Measurements from ENCODE around the gene CCDC107. TPM values are rescaled to one million over a fixed set of nuclear protein-coding genes. Genes with fewer than 3 reads are reported as not detected.
"Not testable (repeated sequence)": the region's sequence is repeated elsewhere in the genome, so short reads cannot be mapped to it uniquely, and the experiment has no call there.

Gene CCDC107
- total RNA-seq, 2 donors from 2014 or later: 10.6 to 15.3 TPM

GRCh38 chr9:35609820-35610163 is 48.3 kb upstream of the CCDC107 start:
- Mint-ChIP-seq H3K27me3 (ENCODE audit: insufficient read depth) (peaks cover 18% of the 10 kb centered on the region), H3K4me3 (no peak overlapping the region), H3K36me3 (ENCODE audit: low read depth) (peaks cover 18% of the 10 kb centered on the region), H3K9me3 (no peaks in the 10 kb centered on the region), H3K27ac (no peak overlapping the region), H3K4me1 (peaks cover 2% of the 10 kb centered on the region)
- Histone ChIP-seq H3K4me3 (ENCODE audit: low read length) (no peak overlapping the region), H3K36me3 (ENCODE audit: control insufficient read depth, insufficient read depth, low read length) (peaks cover 14% of the 10 kb centered on the region), H3K9ac (ENCODE audit: extremely low read depth, low read length, poor library complexity, severe bottlenecking) (no peak overlapping the region), H3K27me3 (ENCODE audit: control insufficient read depth, insufficient read depth, low read length, poor library complexity, severe bottlenecking) (peaks cover 13% of the 10 kb centered on the region), H3K9me3 (ENCODE audit: control insufficient read depth, low read length) (no peaks in the 10 kb centered on the region), H3K4me1 (ENCODE audit: control insufficient read depth, insufficient read depth, low read length) (peaks cover 6% of the 10 kb centered on the region), H3K27ac (ENCODE audit: low read depth, low read length) (no peak overlapping the region)
- TF ChIP-seq, protein P1, sequence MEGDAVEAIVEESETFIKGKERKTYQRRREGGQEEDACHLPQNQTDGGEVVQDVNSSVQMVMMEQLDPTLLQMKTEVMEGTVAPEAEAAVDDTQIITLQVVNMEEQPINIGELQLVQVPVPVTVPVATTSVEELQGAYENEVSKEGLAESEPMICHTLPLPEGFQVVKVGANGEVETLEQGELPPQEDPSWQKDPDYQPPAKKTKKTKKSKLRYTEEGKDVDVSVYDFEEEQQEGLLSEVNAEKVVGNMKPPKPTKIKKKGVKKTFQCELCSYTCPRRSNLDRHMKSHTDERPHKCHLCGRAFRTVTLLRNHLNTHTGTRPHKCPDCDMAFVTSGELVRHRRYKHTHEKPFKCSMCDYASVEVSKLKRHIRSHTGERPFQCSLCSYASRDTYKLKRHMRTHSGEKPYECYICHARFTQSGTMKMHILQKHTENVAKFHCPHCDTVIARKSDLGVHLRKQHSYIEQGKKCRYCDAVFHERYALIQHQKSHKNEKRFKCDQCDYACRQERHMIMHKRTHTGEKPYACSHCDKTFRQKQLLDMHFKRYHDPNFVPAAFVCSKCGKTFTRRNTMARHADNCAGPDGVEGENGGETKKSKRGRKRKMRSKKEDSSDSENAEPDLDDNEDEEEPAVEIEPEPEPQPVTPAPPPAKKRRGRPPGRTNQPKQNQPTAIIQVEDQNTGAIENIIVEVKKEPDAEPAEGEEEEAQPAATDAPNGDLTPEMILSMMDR (conservative IDR thresholded peaks at IDR 0.05): no peak
- DNase-seq: no peak
- WGBS, 2 experiments (ENCODE audit: insufficient coverage in 1 of 2, insufficient read length in 1 of 2): 92 to 93% methylated on average over 12 to 13 of the region's 13 CpGs

- H3K4me3 ChIP-seq (ENCODE audit: low read length): no peak overlapping the region
- 39 to 40% methylated on average over 7 to 8 of the region's 8 CpGs for WGBS, 2 experiments (ENCODE audit: insufficient coverage in 1 of 2, insufficient read length in 1 of 2)
- H3K9me3 ChIP-seq (ENCODE audit: control insufficient read depth, low read length): no peaks in the 10 kb centered on the region
- H3K9ac ChIP-seq (ENCODE audit: extremely low read depth, low read length, poor library complexity, severe bottlenecking): no peak overlapping the region
- no peaks in the 10 kb centered on the region for H3K9me3 Mint-ChIP-seq
- no peak overlapping the region for H3K27ac ChIP-seq (ENCODE audit: low read depth, low read length)
- H3K36me3 Mint-ChIP-seq (ENCODE audit: low read depth): peaks cover 18% of the 10 kb centered on the region
- peaks cover 33% of the 10 kb centered on the region for H3K27me3 Mint-ChIP-seq (ENCODE audit: insufficient read depth)
- TF ChIP-seq, protein P1 (conservative IDR thresholded peaks at IDR 0.05): peak; percentile 79
- peaks cover 7% of the 10 kb centered on the region for H3K4me1 Mint-ChIP-seq
- peaks cover 23% of the 10 kb centered on the region for H3K27me3 ChIP-seq (ENCODE audit: control insufficient read depth, insufficient read depth, low read length, poor library complexity, severe bottlenecking)
- peaks cover 14% of the 10 kb centered on the region for H3K36me3 ChIP-seq (ENCODE audit: control insufficient read depth, insufficient read depth, low read length)
- peak; percentile 75 for DNase-seq
- H3K4me3 Mint-ChIP-seq: no peak overlapping the region
- peaks cover 3% of the 10 kb centered on the region for H3K4me1 ChIP-seq (ENCODE audit: control insufficient read depth, insufficient read depth, low read length)
- no peak overlapping the region for H3K27ac Mint-ChIP-seq
Observed at GRCh38 chr9:35611230-35611797, 46.8 kb upstream of the CCDC107 start.

- H3K4me3 ChIP-seq (ENCODE audit: low read length); H3K27ac ChIP-seq (ENCODE audit: low read depth, low read length); H3K4me3 Mint-ChIP-seq; H3K27ac Mint-ChIP-seq; H3K9me3 Mint-ChIP-seq; H3K9me3 ChIP-seq (ENCODE audit: control insufficient read depth, low read length); H3K9ac ChIP-seq (ENCODE audit: extremely low read depth, low read length, poor library complexity, severe bottlenecking); DNase-seq; H3K4me1 ChIP-seq (ENCODE audit: control insufficient read depth, insufficient read depth, low read length): not testable (repeated sequence)
- Histone ChIP-seq H3K36me3 (ENCODE audit: control insufficient read depth, insufficient read depth, low read length) (peaks cover 14% of the 10 kb centered on the region), H3K27me3 (ENCODE audit: control insufficient read depth, insufficient read depth, low read length, poor library complexity, severe bottlenecking) (peaks cover 31% of the 10 kb centered on the region)
- H3K27me3 Mint-ChIP-seq (ENCODE audit: insufficient read depth): peaks cover 39% of the 10 kb centered on the region
- WGBS, 2 experiments (ENCODE audit: insufficient coverage in 1 of 2, insufficient read length in 1 of 2): 90 to 92% methylated on average over 4 of the region's 4 CpGs
- H3K36me3 Mint-ChIP-seq (ENCODE audit: low read depth): peaks cover 15% of the 10 kb centered on the region
- peaks cover 12% of the 10 kb centered on the region for H3K4me1 Mint-ChIP-seq
Observed at GRCh38 chr9:35612066-35612465, 46.0 kb upstream of the CCDC107 start.

DNA sequence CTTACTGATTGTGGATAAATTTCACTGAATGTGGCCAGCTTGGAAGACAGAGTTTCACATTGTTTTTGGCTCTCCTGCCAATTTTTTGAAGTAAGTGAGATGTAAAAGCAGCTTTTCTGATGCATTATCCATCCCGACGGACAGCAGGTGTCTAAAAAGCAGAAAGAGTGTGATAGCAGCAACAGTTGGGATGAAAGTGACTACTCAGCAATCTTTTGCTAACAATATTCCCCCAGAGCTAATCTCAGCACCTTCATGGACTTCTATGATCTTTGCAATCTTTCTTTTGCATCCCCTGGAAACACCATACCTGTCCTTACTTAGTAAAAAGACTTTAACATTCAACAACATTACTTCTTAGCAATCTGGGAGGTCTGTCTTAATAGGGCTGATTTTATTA is 45.2 kb upstream of the CCDC107 start:
- Histone ChIP-seq H3K9ac (ENCODE audit: extremely low read depth, low read length, poor library complexity, severe bottlenecking) (no peak overlapping the region), H3K9me3 (ENCODE audit: control insufficient read depth, low read length) (no peaks in the 10 kb centered on the region), H3K4me1 (ENCODE audit: control insufficient read depth, insufficient read depth, low read length) (no peaks in the 10 kb centered on the region), H3K27me3 (ENCODE audit: control insufficient read depth, insufficient read depth, low read length, poor library complexity, severe bottlenecking) (peaks cover 39% of the 10 kb centered on the region), H3K27ac (ENCODE audit: low read depth, low read length) (no peak overlapping the region), H3K36me3 (ENCODE audit: control insufficient read depth, insufficient read depth, low read length) (peaks cover 8% of the 10 kb centered on the region), H3K4me3 (ENCODE audit: low read length) (no peak overlapping the region)
- Mint-ChIP-seq H3K27me3 (ENCODE audit: insufficient read depth) (peaks cover 47% of the 10 kb centered on the region), H3K27ac (no peak overlapping the region), H3K9me3 (no peaks in the 10 kb centered on the region), H3K4me1 (peaks cover 12% of the 10 kb centered on the region), H3K4me3 (no peak overlapping the region), H3K36me3 (ENCODE audit: low read depth) (peaks cover 8% of the 10 kb centered on the region)
- WGBS, 2 experiments (ENCODE audit: insufficient coverage in 1 of 2, insufficient read length in 1 of 2): 93 to 100% methylated on average over 2 of the region's 2 CpGs
- TF ChIP-seq, protein P1 (conservative IDR thresholded peaks at IDR 0.05): no peak
- DNase-seq: no peak
